GM18870 (cell line): ENCODE data around the gene KNSTRN.

Experiments
- ATAC-seq: cut with Tn5 transposase; IDR thresholded peaks from one replicate; pipeline ENCODE4 v1.9.1; 2021; ENCODE audit warnings: moderate library complexity; ENCODE audit not compliant: unreplicated experiment

KNSTRN gene

GRCh38 chr15:40428185-40428584 lies 45.7 kb downstream of the KNSTRN start:
- ATAC-seq: no peak

GRCh38 chr15:40429068-40429710 lies 46.7 kb downstream of the KNSTRN start:
- ATAC-seq: no peak

- no peak for ATAC-seq
These were observed 47.8 kb downstream of the KNSTRN start for GRCh38 chr15:40430271-40430805.

- ATAC-seq: no peak
These were observed 52.6 kb downstream of the KNSTRN start for GRCh38 chr15:40435023-40435709.

- ATAC-seq: no peak
These were observed 53.2 kb downstream of the KNSTRN start for GRCh38 chr15:40435710-40436089.

GRCh38 chr15:40436116-40436891 lies 53.8 kb downstream of the KNSTRN start:
- no peak for ATAC-seq

GRCh38 chr15:40436892-40437751 lies 54.6 kb downstream of the KNSTRN start:
- no peak for ATAC-seq

GRCh38 chr15:40437752-40438687 lies 55.5 kb downstream of the KNSTRN start:
- ATAC-seq: no peak

- ATAC-seq: no peak
These were observed 56.2 kb downstream of the KNSTRN start for GRCh38 chr15:40438712-40439111.

- ATAC-seq: no peak
These were observed 57.0 kb downstream of the KNSTRN start for GRCh38 chr15:40439461-40439959.

GRCh38 chr15:40439960-40440742 lies 57.6 kb downstream of the KNSTRN start:
- no peak for ATAC-seq

GRCh38 chr15:40440743-40441564 lies 58.4 kb downstream of the KNSTRN start, which contains the start of gene BAHD1:
BAHD1 (plus strand) TSS chr15:40440953; CDS start chr15:40458465, 17,512 bp downstream.
- ATAC-seq: peak; percentile 66

GRCh38 chr15:40441565-40442531 lies 59.3 kb downstream of the KNSTRN start:
- ATAC-seq: no peak

- no peak for ATAC-seq
These were observed 60.7 kb downstream of the KNSTRN start for GRCh38 chr15:40443255-40443654.

- no peak for ATAC-seq
These were observed 61.3 kb downstream of the KNSTRN start for GRCh38 chr15:40443846-40444245.
